Measurements from ENCODE around the gene MICU2. TPM values are rescaled to one million over a fixed set of nuclear protein-coding genes. Genes with fewer than 3 reads are reported as not detected.

The MICU2 gene
- polyA plus RNA-seq, 1 donor from 2014 or later, result 223 TPM

GRCh38 chr13:21550918-21551317 lies 53.1 kb downstream of the MICU2 start:
- Histone ChIP-seq H3K36me3 (ENCODE audit: insufficient read depth, low read length) (no peaks in the 10 kb centered on the region), H3K9ac (ENCODE audit: low read length) (no peak overlapping the region), H3K9me2 (ENCODE audit: insufficient read depth, low read length) (no peaks in the 10 kb centered on the region), H3F3A (ENCODE audit: insufficient read depth, low read length, poor library complexity, severe bottlenecking) (no peaks in the 10 kb centered on the region), H3K27ac (ENCODE audit: low read length) (no peak overlapping the region), H3K4me2 (ENCODE audit: low read length) (no peak overlapping the region), H3K27me3 (ENCODE audit: insufficient read depth, low read depth, low read length) (no peaks in the 10 kb centered on the region), H3K4me3 (ENCODE audit: low read length) (no peak overlapping the region), H2AFZ (ENCODE audit: low read depth, low read length) (no peak overlapping the region), H3K79me2 (replicated peaks; ENCODE audit: insufficient read depth, low read length) (no peaks in the 10 kb centered on the region), H3K9me3 (ENCODE audit: low read length) (no peaks in the 10 kb centered on the region), H4K20me1 (ENCODE audit: insufficient read depth) (no peaks in the 10 kb centered on the region)
- no peak for TF ChIP-seq SMC3 (conservative IDR thresholded peaks at IDR 0.05; ENCODE audit: poor library complexity)
- no peak for TF ChIP-seq EZH2 (IDR thresholded peaks at IDR 0.05; ENCODE audit: borderline replicate concordance, insufficient read depth, low read length, poor library complexity, severe bottlenecking)
- TF ChIP-seq EP300 (conservative IDR thresholded peaks at IDR 0.05; ENCODE audit: poor library complexity, severe bottlenecking), result no peak
- no peak for TF ChIP-seq RAD21 (conservative IDR thresholded peaks at IDR 0.05)
- no peak for TF ChIP-seq TAF1 (IDR thresholded peaks at IDR 0.05; ENCODE audit: low read depth)
- no peak for TF ChIP-seq REST (IDR thresholded peaks at IDR 0.05; ENCODE audit: borderline replicate concordance)
- TF ChIP-seq, protein P1, sequence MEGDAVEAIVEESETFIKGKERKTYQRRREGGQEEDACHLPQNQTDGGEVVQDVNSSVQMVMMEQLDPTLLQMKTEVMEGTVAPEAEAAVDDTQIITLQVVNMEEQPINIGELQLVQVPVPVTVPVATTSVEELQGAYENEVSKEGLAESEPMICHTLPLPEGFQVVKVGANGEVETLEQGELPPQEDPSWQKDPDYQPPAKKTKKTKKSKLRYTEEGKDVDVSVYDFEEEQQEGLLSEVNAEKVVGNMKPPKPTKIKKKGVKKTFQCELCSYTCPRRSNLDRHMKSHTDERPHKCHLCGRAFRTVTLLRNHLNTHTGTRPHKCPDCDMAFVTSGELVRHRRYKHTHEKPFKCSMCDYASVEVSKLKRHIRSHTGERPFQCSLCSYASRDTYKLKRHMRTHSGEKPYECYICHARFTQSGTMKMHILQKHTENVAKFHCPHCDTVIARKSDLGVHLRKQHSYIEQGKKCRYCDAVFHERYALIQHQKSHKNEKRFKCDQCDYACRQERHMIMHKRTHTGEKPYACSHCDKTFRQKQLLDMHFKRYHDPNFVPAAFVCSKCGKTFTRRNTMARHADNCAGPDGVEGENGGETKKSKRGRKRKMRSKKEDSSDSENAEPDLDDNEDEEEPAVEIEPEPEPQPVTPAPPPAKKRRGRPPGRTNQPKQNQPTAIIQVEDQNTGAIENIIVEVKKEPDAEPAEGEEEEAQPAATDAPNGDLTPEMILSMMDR (IDR thresholded peaks at IDR 0.05; ENCODE audit: poor library complexity, severe bottlenecking), result no peak
- no peak for TF ChIP-seq POLR2AphosphoS5 (IDR thresholded peaks at IDR 0.05)
- no peak for TF ChIP-seq MXI1 (conservative IDR thresholded peaks at IDR 0.05; ENCODE audit: poor library complexity, severe bottlenecking)

GRCh38 chr13:21549633-21550032 lies 54.3 kb downstream of the MICU2 start:
- no peak overlapping the region for H3K4me3 ChIP-seq (ENCODE audit: low read length)
- no peaks in the 10 kb centered on the region for H4K20me1 ChIP-seq (ENCODE audit: insufficient read depth)
- H2AFZ ChIP-seq (ENCODE audit: low read depth, low read length), result no peak overlapping the region
- TF ChIP-seq EP300 (conservative IDR thresholded peaks at IDR 0.05; ENCODE audit: poor library complexity, severe bottlenecking) (no peak), EZH2 (IDR thresholded peaks at IDR 0.05; ENCODE audit: borderline replicate concordance, insufficient read depth, low read length, poor library complexity, severe bottlenecking) (no peak), MXI1 (conservative IDR thresholded peaks at IDR 0.05; ENCODE audit: poor library complexity, severe bottlenecking) (no peak), REST (IDR thresholded peaks at IDR 0.05; ENCODE audit: borderline replicate concordance) (no peak), SMC3 (conservative IDR thresholded peaks at IDR 0.05; ENCODE audit: poor library complexity) (no peak), RAD21 (conservative IDR thresholded peaks at IDR 0.05) (no peak), TAF1 (IDR thresholded peaks at IDR 0.05; ENCODE audit: low read depth) (no peak)
- H3K9ac ChIP-seq (ENCODE audit: low read length), result no peak overlapping the region
- H3K79me2 ChIP-seq (replicated peaks; ENCODE audit: insufficient read depth, low read length), result no peaks in the 10 kb centered on the region
- no peaks in the 10 kb centered on the region for H3K9me2 ChIP-seq (ENCODE audit: insufficient read depth, low read length)
- H3K4me2 ChIP-seq (ENCODE audit: low read length), result no peak overlapping the region
- no peaks in the 10 kb centered on the region for H3K9me3 ChIP-seq (ENCODE audit: low read length)
- H3K27ac ChIP-seq (ENCODE audit: low read length), result no peak overlapping the region
- H3F3A ChIP-seq (ENCODE audit: insufficient read depth, low read length, poor library complexity, severe bottlenecking), result no peaks in the 10 kb centered on the region
- H3K27me3 ChIP-seq (ENCODE audit: insufficient read depth, low read depth, low read length), result no peaks in the 10 kb centered on the region
- H3K36me3 ChIP-seq (ENCODE audit: insufficient read depth, low read length), result no peaks in the 10 kb centered on the region

Data from neural cell (in vitro differentiated cells).